Stimulated activated CD8-positive, alpha-beta memory T cell treated with anti-CD3 and anti-CD28 coated beads, Interleukin-7, amount 100 ng/mL, for 48 hours (primary cell): ENCODE results near the gene ADGRA1.
"Not testable (repeated sequence)": the region's sequence is repeated elsewhere in the genome, so short reads cannot be mapped to it uniquely, and the experiment has no call there.

Experiments
- DNase-seq, 2 donors: peaks; one replicate each; pipeline ENCODE4 v3.0.0-alpha.2; 2020; ENCODE audit warnings: low read depth in 1 of 2; ENCODE audit errors: extremely low read depth in 1 of 2

ADGRA1 gene

GRCh38 chr10:133175624-133176023 lies 87.9 kb downstream of the ADGRA1 start:
- DNase-seq: not testable (repeated sequence)

- DNase-seq: no peak
These were observed 88.8 kb downstream of the ADGRA1 start for GRCh38 chr10:133176546-133176945.

- DNase-seq: no peak
These were observed 89.8 kb downstream of the ADGRA1 start for GRCh38 chr10:133177380-133178157.

GRCh38 chr10:133178357-133179127 lies 90.8 kb downstream of the ADGRA1 start:
- DNase-seq: no peak

- DNase-seq: no peak
These were observed 91.4 kb downstream of the ADGRA1 start for GRCh38 chr10:133179128-133179520.

- no peak for DNase-seq
These were observed 91.9 kb downstream of the ADGRA1 start for GRCh38 chr10:133179651-133180050.

- DNase-seq: no peak
These were observed 92.7 kb downstream of the ADGRA1 start for GRCh38 chr10:133180192-133180964.

- no peak for DNase-seq
These were observed 93.4 kb downstream of the ADGRA1 start for GRCh38 chr10:133180965-133181639.
